Right renal pelvis (tissue), 4 donors: ENCODE data around the gene PNMA5. TPM values are rescaled to one million over a fixed set of nuclear protein-coding genes. Genes with fewer than 3 reads are reported as not detected.
A peak's percentile ranks its signal among the peaks of the same experiment; 100 is the strongest.

Experiments
- DNase-seq, 4 donors: peaks; one replicate each; pipeline ENCODE4 v3.0.0-alpha.2; 2013; ENCODE audit warnings: low read depth in 4 of 4, low spot score in 3 of 4, missing footprints in 1 of 4
- polyA plus RNA-seq, 4 donors: library from polyadenylated mRNA; unstranded; fragments of 120-200 nt; gene quantifications; one replicate each; pipeline ENCODE4 v1.2.1, GENCODE V29; 2013; ENCODE audit not compliant: insufficient read length in 4 of 4

The PNMA5 gene
- polyA plus RNA-seq, 4 donors, result 0.10 to 0.41 (median 0.25) TPM

- no peak for DNase-seq
Observed at GRCh38 chrX:152959626-152960025, 34.3 kb downstream of the PNMA5 start.

GRCh38 chrX:152958524-152959465 is 35.1 kb downstream of the PNMA5 start:
- DNase-seq, result peak; percentile 75 to 82 (median 77)

GRCh38 chrX:152958047-152958446 is 35.9 kb downstream of the PNMA5 start:
- DNase-seq, result no peak

GRCh38 chrX:152950786-152951185 is 43.1 kb downstream of the PNMA5 start:
- DNase-seq, result no peak

GRCh38 chrX:152949114-152949513 is 44.8 kb downstream of the PNMA5 start:
- no peak for DNase-seq

GRCh38 chrX:152946681-152947080 is 47.2 kb downstream of the PNMA5 start:
- DNase-seq, result no peak

- DNase-seq, result no peak
Observed at GRCh38 chrX:152945021-152945979, 48.6 kb downstream of the PNMA5 start.

- no peak for DNase-seq
Observed at GRCh38 chrX:152943826-152944225, 50.1 kb downstream of the PNMA5 start.

GRCh38 chrX:152942077-152942442 is 51.9 kb downstream of the PNMA5 start:
- no peak for DNase-seq

- DNase-seq, result peak; percentile 75 to 83 (median 80)
Observed at GRCh38 chrX:152941328-152942076, 52.4 kb downstream of the PNMA5 start.

Other genes starting within 250 kb of the PNMA5 start
- not detected for gene MAGEA2, start 240.3 kb downstream of the PNMA5 start, polyA plus RNA-seq
- not detected for gene CSAG3, start 234.9 kb downstream of the PNMA5 start, polyA plus RNA-seq
- not detected for gene MAGEA6, start 224.4 kb downstream of the PNMA5 start, polyA plus RNA-seq
- 100 to 1,000 TPM; 119 to 135 (median 132) TPM for gene CETN2, start 163.4 kb downstream of the PNMA5 start, polyA plus RNA-seq
- gene NSDHL, start 163.1 kb downstream of the PNMA5 start, polyA plus RNA-seq, result 10 to 100 TPM; 29.4 to 33.3 (median 31.5) TPM
- gene ZNF185, start 96.0 kb downstream of the PNMA5 start, polyA plus RNA-seq, result 10 to 100 TPM; 48.3 to 53.0 (median 49.6) TPM
- 10 to 100 TPM; 18.5 to 32.8 (median 27.0) TPM for gene PNMA3, start 62.4 kb upstream of the PNMA5 start, polyA plus RNA-seq
- gene PNMA6A, start 78.3 kb upstream of the PNMA5 start, polyA plus RNA-seq, result 10 to 100 TPM in 1 of 4 donors, 1 to 10 TPM in 3; 7.8 to 17.6 (median 9.3) TPM
- not detected for gene MAGEA1, start 185.2 kb upstream of the PNMA5 start, polyA plus RNA-seq